ENCODE measurements around the gene FERMT1. TPM values are rescaled to one million over a fixed set of nuclear protein-coding genes. Genes with fewer than 3 reads are reported as not detected.

Gene FERMT1
- total RNA-seq, 1 donor from 2014 or later = 0.27 TPM

DNA sequence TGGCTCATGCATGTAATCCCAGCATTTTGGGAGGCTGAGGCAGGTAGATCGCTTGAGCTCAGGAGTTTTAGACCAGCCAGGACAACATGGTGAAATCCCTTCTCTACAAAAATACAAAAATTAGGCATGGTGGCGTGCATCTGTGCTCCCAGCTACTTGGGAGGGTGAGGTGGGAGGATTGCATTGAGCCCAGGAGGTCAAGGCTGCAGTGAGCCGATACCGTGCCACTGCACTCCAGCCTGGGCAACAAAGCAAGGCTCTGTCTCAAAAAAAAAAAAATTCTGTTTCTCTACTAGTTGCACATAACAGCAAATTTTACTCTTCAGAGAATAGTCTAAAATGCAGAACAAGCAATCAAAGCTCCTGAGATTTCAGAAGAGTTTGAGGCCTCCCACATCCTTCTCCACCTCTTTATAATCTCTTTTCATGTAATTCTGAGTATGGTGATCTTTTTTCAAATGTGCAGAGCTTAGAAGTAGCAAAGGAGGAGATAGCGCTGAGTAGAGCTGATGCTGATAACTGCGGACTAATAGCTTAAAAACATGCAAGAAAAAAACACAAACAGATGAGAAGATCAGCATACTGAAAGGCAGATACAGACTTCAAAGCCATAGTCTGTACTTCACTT, 92.3 kb downstream of the FERMT1 start:
- H3K4me1 Mint-ChIP-seq (ENCODE audit: unreplicated experiment) = no peaks in the 10 kb centered on the region
- DNase-seq (ENCODE audit: extremely low spot score, unreplicated experiment) = no peak
- H3K36me3 Mint-ChIP-seq (ENCODE audit: unreplicated experiment) = peaks cover 36% of the 10 kb centered on the region
- H3K4me3 Mint-ChIP-seq (ENCODE audit: unreplicated experiment) = no peak overlapping the region
- no peak overlapping the region for H3K27ac Mint-ChIP-seq (ENCODE audit: unreplicated experiment)
- H3K9me3 Mint-ChIP-seq (ENCODE audit: unreplicated experiment) = peaks cover 1% of the 10 kb centered on the region
- TF ChIP-seq, protein P1, sequence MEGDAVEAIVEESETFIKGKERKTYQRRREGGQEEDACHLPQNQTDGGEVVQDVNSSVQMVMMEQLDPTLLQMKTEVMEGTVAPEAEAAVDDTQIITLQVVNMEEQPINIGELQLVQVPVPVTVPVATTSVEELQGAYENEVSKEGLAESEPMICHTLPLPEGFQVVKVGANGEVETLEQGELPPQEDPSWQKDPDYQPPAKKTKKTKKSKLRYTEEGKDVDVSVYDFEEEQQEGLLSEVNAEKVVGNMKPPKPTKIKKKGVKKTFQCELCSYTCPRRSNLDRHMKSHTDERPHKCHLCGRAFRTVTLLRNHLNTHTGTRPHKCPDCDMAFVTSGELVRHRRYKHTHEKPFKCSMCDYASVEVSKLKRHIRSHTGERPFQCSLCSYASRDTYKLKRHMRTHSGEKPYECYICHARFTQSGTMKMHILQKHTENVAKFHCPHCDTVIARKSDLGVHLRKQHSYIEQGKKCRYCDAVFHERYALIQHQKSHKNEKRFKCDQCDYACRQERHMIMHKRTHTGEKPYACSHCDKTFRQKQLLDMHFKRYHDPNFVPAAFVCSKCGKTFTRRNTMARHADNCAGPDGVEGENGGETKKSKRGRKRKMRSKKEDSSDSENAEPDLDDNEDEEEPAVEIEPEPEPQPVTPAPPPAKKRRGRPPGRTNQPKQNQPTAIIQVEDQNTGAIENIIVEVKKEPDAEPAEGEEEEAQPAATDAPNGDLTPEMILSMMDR (IDR thresholded peaks at IDR 0.05) = no peak
- no peaks in the 10 kb centered on the region for H3K27me3 Mint-ChIP-seq (ENCODE audit: unreplicated experiment)

DNA sequence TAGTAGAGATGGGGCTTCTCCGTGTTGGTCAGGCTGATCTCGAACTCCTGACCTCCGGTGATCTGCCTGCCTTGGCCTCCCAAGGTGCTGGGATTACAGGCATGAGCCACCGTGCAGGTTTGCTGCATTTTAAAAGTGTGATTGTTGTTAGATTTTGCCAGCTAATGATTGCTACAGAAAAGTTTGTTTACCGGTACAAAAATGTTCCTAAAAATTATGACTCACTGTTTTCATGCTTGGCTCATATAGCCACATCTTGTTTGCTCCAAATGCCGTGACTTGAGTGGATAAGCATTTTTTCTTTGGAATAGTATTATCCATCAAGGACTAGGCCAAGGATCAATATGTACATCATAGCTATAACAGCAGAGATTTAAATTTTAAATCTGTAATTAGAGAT, 93.3 kb downstream of the FERMT1 start:
- Mint-ChIP-seq H3K36me3 (ENCODE audit: unreplicated experiment) (peaks cover 41% of the 10 kb centered on the region), H3K27ac (ENCODE audit: unreplicated experiment) (no peak overlapping the region), H3K9me3 (ENCODE audit: unreplicated experiment) (peaks cover 9% of the 10 kb centered on the region), H3K4me1 (ENCODE audit: unreplicated experiment) (no peaks in the 10 kb centered on the region), H3K4me3 (ENCODE audit: unreplicated experiment) (no peak overlapping the region), H3K27me3 (ENCODE audit: unreplicated experiment) (no peaks in the 10 kb centered on the region)
- TF ChIP-seq, protein P1 (IDR thresholded peaks at IDR 0.05) = no peak
- DNase-seq (ENCODE audit: extremely low spot score, unreplicated experiment) = no peak

DNA sequence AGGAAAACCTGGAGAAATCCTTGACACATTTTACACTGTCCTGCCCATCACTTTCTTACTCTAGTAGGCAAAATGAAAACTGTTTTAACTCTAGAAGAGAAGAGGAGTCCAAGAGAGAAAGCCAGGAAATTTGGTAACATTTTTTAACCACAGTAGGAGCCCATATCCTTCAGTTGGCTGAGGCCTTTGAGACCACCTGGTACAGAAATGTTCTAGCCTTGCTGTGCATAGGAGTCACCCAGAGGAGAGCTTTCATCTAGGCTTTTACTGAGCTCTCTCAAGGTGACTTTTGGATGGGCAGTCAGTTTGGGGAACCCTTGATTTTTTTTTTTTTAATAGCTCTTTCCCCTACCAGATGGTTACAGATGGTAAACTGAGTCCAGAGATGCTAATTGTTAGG, 94.0 kb downstream of the FERMT1 start:
- Mint-ChIP-seq H3K27me3 (ENCODE audit: unreplicated experiment) (no peaks in the 10 kb centered on the region), H3K9me3 (ENCODE audit: unreplicated experiment) (peaks cover 14% of the 10 kb centered on the region), H3K36me3 (ENCODE audit: unreplicated experiment) (peaks cover 44% of the 10 kb centered on the region), H3K4me3 (ENCODE audit: unreplicated experiment) (no peak overlapping the region), H3K4me1 (ENCODE audit: unreplicated experiment) (no peaks in the 10 kb centered on the region), H3K27ac (ENCODE audit: unreplicated experiment) (no peak overlapping the region)
- DNase-seq (ENCODE audit: extremely low spot score, unreplicated experiment) = no peak
- TF ChIP-seq, protein P1 (IDR thresholded peaks at IDR 0.05) = no peak

DNA sequence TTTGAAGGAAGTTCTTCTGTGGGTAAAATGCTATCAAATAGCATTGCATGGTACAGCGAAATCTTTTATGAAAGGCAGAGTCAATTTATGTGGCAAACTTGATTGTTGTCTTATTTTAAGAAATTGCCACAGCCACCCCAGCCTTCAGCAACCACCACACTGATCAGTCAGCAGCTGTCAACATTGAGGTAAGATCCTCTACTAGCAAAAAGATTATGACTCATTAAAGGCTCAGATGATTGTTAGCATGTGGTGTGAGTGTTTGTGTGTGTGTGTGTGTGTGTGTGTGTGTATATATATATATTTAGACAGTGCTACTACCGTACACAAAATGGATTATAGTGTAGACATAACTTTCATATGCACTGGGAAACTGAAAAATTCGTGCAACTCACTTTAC, 96.8 kb downstream of the FERMT1 start:
- no peaks in the 10 kb centered on the region for H3K27me3 Mint-ChIP-seq (ENCODE audit: unreplicated experiment)
- no peak overlapping the region for H3K4me3 Mint-ChIP-seq (ENCODE audit: unreplicated experiment)
- TF ChIP-seq, protein P1 (IDR thresholded peaks at IDR 0.05) = no peak
- H3K4me1 Mint-ChIP-seq (ENCODE audit: unreplicated experiment) = no peaks in the 10 kb centered on the region
- H3K9me3 Mint-ChIP-seq (ENCODE audit: unreplicated experiment) = peaks cover 20% of the 10 kb centered on the region
- peaks cover 50% of the 10 kb centered on the region for H3K36me3 Mint-ChIP-seq (ENCODE audit: unreplicated experiment)
- no peak overlapping the region for H3K27ac Mint-ChIP-seq (ENCODE audit: unreplicated experiment)
- no peak for DNase-seq (ENCODE audit: extremely low spot score, unreplicated experiment)

Other genes starting within 250 kb of the FERMT1 start
- gene CHGB, start 211.5 kb downstream of the FERMT1 start, total RNA-seq = not detected in 2 replicates
- 11.1 and 11.4 TPM in 2 replicates for gene TRMT6, start 172.5 kb downstream of the FERMT1 start, total RNA-seq
- gene MCM8, start 172.4 kb downstream of the FERMT1 start, total RNA-seq = 6.3 and 7.1 TPM in 2 replicates
- 32.5 and 40.7 TPM in 2 replicates for gene CRLS1, start 116.9 kb downstream of the FERMT1 start, total RNA-seq
- not detected in 2 replicates for gene LRRN4, start 69.0 kb downstream of the FERMT1 start, total RNA-seq

All from osteocyte (in vitro differentiated cells).